Stomach (tissue), 9 donors: ENCODE results near the gene GPR37L1. TPM values are rescaled to one million over a fixed set of nuclear protein-coding genes. Genes with fewer than 3 reads are reported as not detected.

Source experiments
- DNase-seq, 2 donors: peaks; one replicate each; pipeline versions ENCODE4 v3.0.0 to v3.0.0-alpha.2; 2013 to 2019
- H3K27ac ChIP-seq, 5 donors: fragments of 200-600 bp in 4 of 5; sonication (generic) in 4 of 5; one replicate each; pipeline ENCODE4 v1.5.1; 2013 to 2019; ENCODE audit warnings: mild to moderate bottlenecking in 1 of 5, moderate library complexity in 1 of 5
- H3K27me3 ChIP-seq, 3 donors: fragments of 200-600 bp; sonication (generic); one replicate each; pipeline ENCODE4 v1.5.1; 2017 to 2019; ENCODE audit warnings: mixed run types in 1 of 3
- H3K36me3 ChIP-seq, 4 donors: fragments of 200-600 bp; sonication (generic); 1 replicate in 3 of 4; 2 replicates in 1 of 4; pipeline ENCODE4 v1.5.1; 2016 to 2019
- H3K4me1 ChIP-seq, 4 donors: fragments of 200-600 bp; sonication (generic); one replicate each; pipeline ENCODE4 v1.5.1; 2016 to 2019
- H3K4me3 ChIP-seq, 4 donors: fragments of 200-600 bp; sonication (generic) in 3 of 4; one replicate each; pipeline ENCODE4 v1.5.1; 2016 to 2019; ENCODE audit warnings: mild to moderate bottlenecking in 1 of 4
- H3K9me3 ChIP-seq, 4 donors: fragments of 200-600 bp; sonication (generic); one replicate each; pipeline ENCODE4 v1.5.1; 2016 to 2019
- EP300 ChIP-seq: sonication (generic); formaldehyde crosslinking; IDR thresholded peaks from one replicate; pipeline ENCODE4 v1.6.1; 2017; ENCODE audit warnings: antibody characterized with exemption
- POLR2A ChIP-seq, 4 donors: fragments of 450-650 bp; IDR thresholded peaks; one replicate each; pipeline ENCODE4 v1.6.1; 2016; ENCODE audit warnings: antibody characterized with exemption in 4 of 4, control low read depth in 2 of 4, mild to moderate bottlenecking in 1 of 4, moderate library complexity in 1 of 4
- POLR2AphosphoS5 ChIP-seq, 3 donors: sonication (generic); formaldehyde crosslinking; IDR thresholded peaks; one replicate each; pipeline ENCODE4 v1.6.1; 2016; ENCODE audit warnings: antibody characterized with exemption in 3 of 3
- whole genome bisulfite sequencing, 5 donors: extraction: QIAGEN DNeasy Blood & Tissue Kit in 3 of 5; methylation state at CpG; one replicate each; pipeline versions ENCODE4 v1.1.5 to v1.1.7; 2013 to 2018; 5-methylcytosine and 5-hydroxymethylcytosine counted together
- intact Hi-C: fragments of 100-400 bp; cut with DNase I; formaldehyde crosslinking; loops from one replicate; pipeline ENCODE4 v1.15.1; 2023; ENCODE audit warnings: low total_unique reads
- polyA plus RNA-seq, 3 donors: library from polyadenylated mRNA; stranded (reverse); fragments of 200-250 nt; gene quantifications; one replicate each; pipeline ENCODE4 v1.2.3, GENCODE V29; 2013
- total RNA-seq, 5 donors: library from RNA; depleted of rRNA; stranded (reverse); fragments of >200 nt; gene quantifications; one replicate each; pipeline versions ENCODE4 v1.1.0 to v1.2.3, GENCODE V29; 2014 to 2016
- TF ChIP-seq, protein P1 (sequence below), 7 experiments: fragments of 450-650 bp in 4 of 7; fragments of 200-600 bp in 3 of 7; sonication (generic) in 3 of 7; IDR thresholded peaks; one replicate each; pipeline ENCODE4 v1.5.1; 2016 to 2019; ENCODE audit warnings: antibody characterized with exemption in 7 of 7, control low read depth in 2 of 7, mild to moderate bottlenecking in 1 of 7
- donor health status: healthy with polysubstance abuse.
- donor health status: Bipolar disorder and iron deficiency.
- donor health status: healthy.

Gene GPR37L1
- total and polyA plus RNA-seq, 8 donors = under 0.01 to 2.0 (median 0.18) TPM; not detected in 3

DNA sequence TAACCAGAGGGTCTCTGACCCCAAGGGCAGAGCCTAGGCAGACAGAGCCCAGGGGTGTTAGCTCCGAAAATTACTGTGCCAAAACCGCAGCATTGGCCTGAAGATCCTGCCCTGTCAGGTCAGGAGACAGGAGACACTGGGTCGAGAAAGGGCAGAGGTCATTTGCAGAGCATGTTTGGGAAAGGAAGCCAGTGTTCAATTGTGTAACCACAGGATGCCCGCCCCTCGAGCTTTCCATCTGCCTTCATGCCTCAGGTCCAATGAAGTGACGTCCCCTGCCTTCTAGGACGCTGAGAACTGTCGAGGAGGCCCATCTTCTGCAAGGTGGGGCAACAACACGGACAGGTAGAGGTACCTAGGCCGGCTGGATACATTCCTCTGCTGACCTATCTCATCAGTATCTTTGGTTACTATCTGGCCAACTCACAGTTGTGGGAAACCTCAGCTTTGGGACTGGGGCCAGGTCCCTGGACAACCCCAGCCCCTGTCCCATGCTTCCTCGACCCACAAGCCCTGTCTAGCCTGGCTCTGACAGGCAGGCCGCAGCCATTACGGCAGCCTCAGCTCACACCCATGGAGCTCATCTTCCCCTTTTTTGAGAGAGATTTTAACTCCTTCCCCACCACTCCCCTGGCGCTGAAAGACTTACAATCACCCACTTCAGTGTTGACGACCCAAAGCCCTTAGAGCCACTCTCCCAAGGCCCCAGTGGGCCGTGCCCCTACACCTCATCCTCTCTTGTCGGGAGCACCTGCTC lies 20.5 kb downstream of the GPR37L1 start:
- peak overlapping the region; percentile 91 to 97 (median 93) for H3K27ac ChIP-seq
- intact Hi-C loops = no loop called here
- DNase-seq = peak in 1 of 2 donors; percentile 61

DNA sequence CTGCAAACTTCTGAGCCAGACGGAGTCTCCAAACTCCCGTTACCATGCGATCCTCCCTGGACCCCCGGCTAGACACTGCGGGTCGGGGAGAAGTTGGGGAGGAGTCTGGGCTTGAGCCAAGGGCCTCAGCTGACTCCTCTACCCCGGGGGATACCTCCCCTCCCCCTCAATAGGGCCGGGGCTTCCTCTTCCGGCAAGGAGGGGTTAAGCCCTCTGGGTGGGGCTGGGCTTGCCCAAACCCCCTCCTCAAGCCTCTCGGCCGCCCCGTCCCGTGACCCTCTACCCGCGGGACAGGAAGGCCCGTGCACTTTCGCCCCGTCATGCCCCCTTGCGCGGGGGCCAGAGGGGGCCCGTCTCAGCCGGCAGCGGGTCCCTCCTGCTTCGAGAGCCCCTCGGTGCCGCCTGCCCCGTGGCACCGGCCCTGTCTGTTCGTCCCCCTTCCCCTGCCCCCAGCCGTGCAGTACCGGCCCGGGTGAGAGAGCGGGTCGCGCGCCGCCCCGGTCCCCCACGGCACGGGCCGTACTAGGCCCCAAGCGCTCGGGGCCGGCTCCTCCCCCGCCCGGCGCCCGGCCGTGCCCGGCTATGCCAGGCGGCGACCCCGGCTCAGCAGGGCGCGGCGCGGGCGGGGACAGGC lies 21.2 kb downstream of the GPR37L1 start:
- H3K36me3 ChIP-seq = peaks cover 0 to 15% (median 1%) of the 10 kb centered on the region in 4 donors
- DNase-seq = peak in 1 of 2 donors; percentile 75
- TF ChIP-seq POLR2AphosphoS5 (IDR thresholded peaks at IDR 0.05) = no peak
- TF ChIP-seq EP300 = no peak
- TF ChIP-seq, protein P1, sequence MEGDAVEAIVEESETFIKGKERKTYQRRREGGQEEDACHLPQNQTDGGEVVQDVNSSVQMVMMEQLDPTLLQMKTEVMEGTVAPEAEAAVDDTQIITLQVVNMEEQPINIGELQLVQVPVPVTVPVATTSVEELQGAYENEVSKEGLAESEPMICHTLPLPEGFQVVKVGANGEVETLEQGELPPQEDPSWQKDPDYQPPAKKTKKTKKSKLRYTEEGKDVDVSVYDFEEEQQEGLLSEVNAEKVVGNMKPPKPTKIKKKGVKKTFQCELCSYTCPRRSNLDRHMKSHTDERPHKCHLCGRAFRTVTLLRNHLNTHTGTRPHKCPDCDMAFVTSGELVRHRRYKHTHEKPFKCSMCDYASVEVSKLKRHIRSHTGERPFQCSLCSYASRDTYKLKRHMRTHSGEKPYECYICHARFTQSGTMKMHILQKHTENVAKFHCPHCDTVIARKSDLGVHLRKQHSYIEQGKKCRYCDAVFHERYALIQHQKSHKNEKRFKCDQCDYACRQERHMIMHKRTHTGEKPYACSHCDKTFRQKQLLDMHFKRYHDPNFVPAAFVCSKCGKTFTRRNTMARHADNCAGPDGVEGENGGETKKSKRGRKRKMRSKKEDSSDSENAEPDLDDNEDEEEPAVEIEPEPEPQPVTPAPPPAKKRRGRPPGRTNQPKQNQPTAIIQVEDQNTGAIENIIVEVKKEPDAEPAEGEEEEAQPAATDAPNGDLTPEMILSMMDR (IDR thresholded peaks at IDR 0.05) = no peak
- 0 to 1% (median 1%) methylated on average over 26 to 58 of the region's 58 CpGs for WGBS, 5 donors
- H3K27me3 ChIP-seq = no peaks in the 10 kb centered on the region
- peaks cover 21 to 43% (median 36%) of the 10 kb centered on the region in 4 donors for H3K4me1 ChIP-seq
- intact Hi-C loops = no loop called here
- H3K4me3 ChIP-seq = peak overlapping the region; percentile 81 to 96 (median 94)
- H3K9me3 ChIP-seq = no peaks in the 10 kb centered on the region
- H3K27ac ChIP-seq = peak overlapping the region; percentile 91 to 97 (median 93)

More for the DNA sequence above, 20.5 kb downstream of the GPR37L1 start:
- Histone ChIP-seq H3K9me3 (no peaks in the 10 kb centered on the region), H3K36me3 (peaks cover 0 to 19% (median 6%) of the 10 kb centered on the region in 4 donors), H3K27me3 (no peaks in the 10 kb centered on the region), H3K4me1 (peaks cover 21 to 43% (median 36%) of the 10 kb centered on the region in 4 donors), H3K4me3 (peak overlapping the region; percentile 81 to 96 (median 94))
- TF ChIP-seq POLR2A (IDR thresholded peaks at IDR 0.05) (no peak), POLR2AphosphoS5 (IDR thresholded peaks at IDR 0.05) (no peak), EP300 (no peak)
- TF ChIP-seq, protein P1 (IDR thresholded peaks at IDR 0.05) = no peak
- 4 to 11% (median 7%) methylated on average over 17 of the region's 17 CpGs for WGBS, 5 donors

DNA sequence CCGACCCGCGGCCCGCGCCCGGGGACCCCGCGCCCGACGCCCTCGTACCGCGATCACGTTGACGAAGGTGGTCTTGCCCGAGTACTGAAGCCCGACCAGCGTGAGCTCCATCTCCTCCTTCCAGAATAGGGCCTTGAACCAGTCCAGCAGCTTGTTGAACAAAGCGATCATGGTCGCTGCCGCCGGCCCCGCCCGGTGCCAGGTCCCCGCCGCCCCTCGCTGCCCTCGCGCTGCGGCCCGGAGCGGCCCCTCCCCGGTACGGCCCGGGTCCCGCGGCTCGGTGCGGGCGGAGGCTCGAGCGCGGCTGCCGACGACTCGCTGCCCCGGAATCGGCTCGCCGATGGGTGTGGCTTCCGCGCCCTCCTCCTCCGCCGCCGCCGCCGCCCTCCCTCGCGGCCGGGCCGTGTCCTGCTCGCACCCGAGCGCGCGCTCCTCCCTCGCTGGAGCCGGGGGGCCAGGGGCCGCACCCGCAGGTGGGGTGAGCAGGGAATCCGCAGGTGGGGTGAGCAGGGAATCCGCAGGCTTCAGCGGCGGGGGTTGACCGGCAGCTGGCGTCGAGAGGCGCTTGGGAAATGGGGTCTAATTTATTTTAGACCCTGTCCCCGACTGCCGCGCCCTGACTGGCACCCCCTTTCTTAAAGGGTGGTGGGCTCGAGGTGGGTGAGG lies 21.8 kb downstream of the GPR37L1 start, which contains the start of gene ARL8A:
TSS of gene ARL8A (minus strand) at position 336 of the 666 bp plus-strand sequence. CDS start at position 171, 165 bp downstream.
- H3K9me3 ChIP-seq = no peaks in the 10 kb centered on the region
- H3K27ac ChIP-seq = peak within 1 kb of the TSS; percentile 91 to 97 (median 93)
- H3K4me3 ChIP-seq = peak within 1 kb of the TSS; percentile 81 to 96 (median 94)
- peak; percentile 73 to 93 for DNase-seq
- WGBS, 5 donors = 0 to 1% (median 0%) methylated on average over 14 to 82 of the region's 82 CpGs
- H3K36me3 ChIP-seq = peaks cover 0 to 15% (median 1%) of the 10 kb centered on the region in 4 donors
- intact Hi-C loops = no loop called here
- no peaks in the 10 kb centered on the region for H3K27me3 ChIP-seq
- no peak for TF ChIP-seq EP300
- TF ChIP-seq POLR2AphosphoS5 (IDR thresholded peaks at IDR 0.05) = peak in 2 of 3 donors; percentile 47 to 50
- TF ChIP-seq, protein P1 (IDR thresholded peaks at IDR 0.05) = no peak
- no peak for TF ChIP-seq POLR2A (IDR thresholded peaks at IDR 0.05)
- H3K4me1 ChIP-seq = peaks cover 21 to 43% (median 36%) of the 10 kb centered on the region in 4 donors
